ENCODE measurements around the gene KRCC1.

DNA sequence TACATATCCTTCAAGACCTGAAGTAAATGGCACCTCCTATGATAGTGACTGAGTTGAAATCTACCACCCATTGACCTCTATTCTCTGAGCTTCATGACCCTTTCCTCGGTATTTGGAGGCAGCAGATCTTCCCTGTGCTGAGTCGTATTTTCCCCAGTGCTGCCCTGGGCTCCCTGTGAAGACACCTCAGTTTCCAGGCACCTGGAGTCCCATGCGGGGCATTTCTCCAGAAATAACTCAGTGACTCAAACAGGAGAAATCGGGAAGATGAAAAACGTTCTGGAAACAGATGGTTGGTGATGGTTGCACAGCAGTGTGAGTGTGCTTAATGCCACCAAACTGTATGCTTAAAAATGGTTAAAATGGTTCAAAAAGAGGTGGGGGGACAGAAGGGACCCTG lies 30.0 kb upstream of the KRCC1 start:
- TF ChIP-seq DIDO1 (tag; IDR thresholded peaks at IDR 0.05; ENCODE audit: low read depth) (no peak), ZNF146 (CRISPR knock-in tag; IDR thresholded peaks at IDR 0.05; ENCODE audit: unreplicated experiment) (no peak), MTA1 (IDR thresholded peaks at IDR 0.05; ENCODE audit: borderline replicate concordance) (no peak), PURB (CRISPR knock-in tag; IDR thresholded peaks at IDR 0.05; ENCODE audit: low read depth) (no peak), NRF1 (conservative IDR thresholded peaks at IDR 0.05 in 1 of 2, IDR thresholded peaks at IDR 0.05 in 1 of 2) (no peak), ZNF830 (CRISPR knock-in tag; IDR thresholded peaks at IDR 0.05) (no peak), SP1 (CRISPR knock-in tag; IDR thresholded peaks at IDR 0.05) (no peak)
- TF ChIP-seq, protein P1, sequence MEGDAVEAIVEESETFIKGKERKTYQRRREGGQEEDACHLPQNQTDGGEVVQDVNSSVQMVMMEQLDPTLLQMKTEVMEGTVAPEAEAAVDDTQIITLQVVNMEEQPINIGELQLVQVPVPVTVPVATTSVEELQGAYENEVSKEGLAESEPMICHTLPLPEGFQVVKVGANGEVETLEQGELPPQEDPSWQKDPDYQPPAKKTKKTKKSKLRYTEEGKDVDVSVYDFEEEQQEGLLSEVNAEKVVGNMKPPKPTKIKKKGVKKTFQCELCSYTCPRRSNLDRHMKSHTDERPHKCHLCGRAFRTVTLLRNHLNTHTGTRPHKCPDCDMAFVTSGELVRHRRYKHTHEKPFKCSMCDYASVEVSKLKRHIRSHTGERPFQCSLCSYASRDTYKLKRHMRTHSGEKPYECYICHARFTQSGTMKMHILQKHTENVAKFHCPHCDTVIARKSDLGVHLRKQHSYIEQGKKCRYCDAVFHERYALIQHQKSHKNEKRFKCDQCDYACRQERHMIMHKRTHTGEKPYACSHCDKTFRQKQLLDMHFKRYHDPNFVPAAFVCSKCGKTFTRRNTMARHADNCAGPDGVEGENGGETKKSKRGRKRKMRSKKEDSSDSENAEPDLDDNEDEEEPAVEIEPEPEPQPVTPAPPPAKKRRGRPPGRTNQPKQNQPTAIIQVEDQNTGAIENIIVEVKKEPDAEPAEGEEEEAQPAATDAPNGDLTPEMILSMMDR (IDR thresholded peaks at IDR 0.05 in 2 of 3, conservative IDR thresholded peaks at IDR 0.05 in 1 of 3; ENCODE audit: insufficient read depth in 2 of 3, low read depth in 1 of 3, low read length in 3 of 3) = no peak
- TF ChIP-seq, protein P2, sequence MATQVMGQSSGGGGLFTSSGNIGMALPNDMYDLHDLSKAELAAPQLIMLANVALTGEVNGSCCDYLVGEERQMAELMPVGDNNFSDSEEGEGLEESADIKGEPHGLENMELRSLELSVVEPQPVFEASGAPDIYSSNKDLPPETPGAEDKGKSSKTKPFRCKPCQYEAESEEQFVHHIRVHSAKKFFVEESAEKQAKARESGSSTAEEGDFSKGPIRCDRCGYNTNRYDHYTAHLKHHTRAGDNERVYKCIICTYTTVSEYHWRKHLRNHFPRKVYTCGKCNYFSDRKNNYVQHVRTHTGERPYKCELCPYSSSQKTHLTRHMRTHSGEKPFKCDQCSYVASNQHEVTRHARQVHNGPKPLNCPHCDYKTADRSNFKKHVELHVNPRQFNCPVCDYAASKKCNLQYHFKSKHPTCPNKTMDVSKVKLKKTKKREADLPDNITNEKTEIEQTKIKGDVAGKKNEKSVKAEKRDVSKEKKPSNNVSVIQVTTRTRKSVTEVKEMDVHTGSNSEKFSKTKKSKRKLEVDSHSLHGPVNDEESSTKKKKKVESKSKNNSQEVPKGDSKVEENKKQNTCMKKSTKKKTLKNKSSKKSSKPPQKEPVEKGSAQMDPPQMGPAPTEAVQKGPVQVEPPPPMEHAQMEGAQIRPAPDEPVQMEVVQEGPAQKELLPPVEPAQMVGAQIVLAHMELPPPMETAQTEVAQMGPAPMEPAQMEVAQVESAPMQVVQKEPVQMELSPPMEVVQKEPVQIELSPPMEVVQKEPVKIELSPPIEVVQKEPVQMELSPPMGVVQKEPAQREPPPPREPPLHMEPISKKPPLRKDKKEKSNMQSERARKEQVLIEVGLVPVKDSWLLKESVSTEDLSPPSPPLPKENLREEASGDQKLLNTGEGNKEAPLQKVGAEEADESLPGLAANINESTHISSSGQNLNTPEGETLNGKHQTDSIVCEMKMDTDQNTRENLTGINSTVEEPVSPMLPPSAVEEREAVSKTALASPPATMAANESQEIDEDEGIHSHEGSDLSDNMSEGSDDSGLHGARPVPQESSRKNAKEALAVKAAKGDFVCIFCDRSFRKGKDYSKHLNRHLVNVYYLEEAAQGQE (IDR thresholded peaks at IDR 0.05; ENCODE audit: borderline replicate concordance) = no peak
- TF ChIP-seq, protein P2 (CRISPR knock-in tag; IDR thresholded peaks at IDR 0.05; ENCODE audit: low read depth) = no peak
- TF ChIP-seq, protein P3, sequence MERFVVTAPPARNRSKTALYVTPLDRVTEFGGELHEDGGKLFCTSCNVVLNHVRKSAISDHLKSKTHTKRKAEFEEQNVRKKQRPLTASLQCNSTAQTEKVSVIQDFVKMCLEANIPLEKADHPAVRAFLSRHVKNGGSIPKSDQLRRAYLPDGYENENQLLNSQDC (CRISPR knock-in tag; IDR thresholded peaks at IDR 0.05) = no peak
- TF ChIP-seq, protein P4, sequence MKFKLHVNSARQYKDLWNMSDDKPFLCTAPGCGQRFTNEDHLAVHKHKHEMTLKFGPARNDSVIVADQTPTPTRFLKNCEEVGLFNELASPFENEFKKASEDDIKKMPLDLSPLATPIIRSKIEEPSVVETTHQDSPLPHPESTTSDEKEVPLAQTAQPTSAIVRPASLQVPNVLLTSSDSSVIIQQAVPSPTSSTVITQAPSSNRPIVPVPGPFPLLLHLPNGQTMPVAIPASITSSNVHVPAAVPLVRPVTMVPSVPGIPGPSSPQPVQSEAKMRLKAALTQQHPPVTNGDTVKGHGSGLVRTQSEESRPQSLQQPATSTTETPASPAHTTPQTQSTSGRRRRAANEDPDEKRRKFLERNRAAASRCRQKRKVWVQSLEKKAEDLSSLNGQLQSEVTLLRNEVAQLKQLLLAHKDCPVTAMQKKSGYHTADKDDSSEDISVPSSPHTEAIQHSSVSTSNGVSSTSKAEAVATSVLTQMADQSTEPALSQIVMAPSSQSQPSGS (CRISPR knock-in tag; IDR thresholded peaks at IDR 0.05) = no peak
- TF ChIP-seq, protein P5, sequence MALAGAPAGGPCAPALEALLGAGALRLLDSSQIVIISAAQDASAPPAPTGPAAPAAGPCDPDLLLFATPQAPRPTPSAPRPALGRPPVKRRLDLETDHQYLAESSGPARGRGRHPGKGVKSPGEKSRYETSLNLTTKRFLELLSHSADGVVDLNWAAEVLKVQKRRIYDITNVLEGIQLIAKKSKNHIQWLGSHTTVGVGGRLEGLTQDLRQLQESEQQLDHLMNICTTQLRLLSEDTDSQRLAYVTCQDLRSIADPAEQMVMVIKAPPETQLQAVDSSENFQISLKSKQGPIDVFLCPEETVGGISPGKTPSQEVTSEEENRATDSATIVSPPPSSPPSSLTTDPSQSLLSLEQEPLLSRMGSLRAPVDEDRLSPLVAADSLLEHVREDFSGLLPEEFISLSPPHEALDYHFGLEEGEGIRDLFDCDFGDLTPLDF (CRISPR knock-in tag; IDR thresholded peaks at IDR 0.05) = no peak
